Peyer's patch (tissue), 4 donors: ENCODE data around the gene FNDC3B. TPM values are rescaled to one million over a fixed set of nuclear protein-coding genes. Genes with fewer than 3 reads are reported as not detected.

Experiments used
- DNase-seq, 3 donors: peaks; one replicate each; pipeline ENCODE4 v3.0.0-alpha.2; 2017 to 2019
- H3K27ac ChIP-seq, 4 donors: fragments of 200-600 bp; sonication (generic); one replicate each; pipeline ENCODE4 v1.5.1; 2016 to 2019
- H3K27me3 ChIP-seq, 2 donors: fragments of 200-600 bp; sonication (generic); one replicate each; pipeline ENCODE4 v1.5.1; 2019
- H3K36me3 ChIP-seq, 3 donors: fragments of 200-600 bp; sonication (generic); one replicate each; pipeline ENCODE4 v1.5.1; 2016 to 2019
- H3K4me1 ChIP-seq, 4 donors: fragments of 200-600 bp; sonication (generic); one replicate each; pipeline ENCODE4 v1.5.1; 2016 to 2019
- H3K4me3 ChIP-seq, 4 donors: fragments of 200-600 bp; sonication (generic); 1 replicate in 3 of 4; 2 replicates in 1 of 4; pipeline ENCODE4 v1.5.1; 2016 to 2019; ENCODE audit warnings: mild to moderate bottlenecking in 1 of 4
- H3K9me3 ChIP-seq, 4 donors: fragments of 200-600 bp; sonication (generic); one replicate each; pipeline ENCODE4 v1.5.1; 2016 to 2019; ENCODE audit warnings: mild to moderate bottlenecking in 1 of 4
- POLR2A ChIP-seq, 2 donors: fragments of 450-650 bp; IDR thresholded peaks; one replicate each; pipeline ENCODE4 v1.5.1; 2017; ENCODE audit warnings: antibody characterized with exemption in 2 of 2, mild to moderate bottlenecking in 2 of 2, moderate library complexity in 2 of 2
- total RNA-seq, 4 donors: library from RNA; depleted of rRNA; stranded (reverse); fragments of >200 nt; gene quantifications; one replicate each; pipeline ENCODE4 v1.1.0, GENCODE V29; 2016
- TF ChIP-seq, protein P1 (sequence below), 6 experiments: fragments of 450-650 bp in 4 of 6; fragments of 200-600 bp in 2 of 6; sonication (generic) in 1 of 6; IDR thresholded peaks; one replicate each; pipeline ENCODE4 v1.5.1; 2017 to 2019; ENCODE audit warnings: antibody characterized with exemption in 6 of 6, mild to moderate bottlenecking in 3 of 6, moderate library complexity in 1 of 6

FNDC3B gene
- total RNA-seq, 4 donors from 2014 or later: 28.7 to 74.3 (median 54.6) TPM

DNA sequence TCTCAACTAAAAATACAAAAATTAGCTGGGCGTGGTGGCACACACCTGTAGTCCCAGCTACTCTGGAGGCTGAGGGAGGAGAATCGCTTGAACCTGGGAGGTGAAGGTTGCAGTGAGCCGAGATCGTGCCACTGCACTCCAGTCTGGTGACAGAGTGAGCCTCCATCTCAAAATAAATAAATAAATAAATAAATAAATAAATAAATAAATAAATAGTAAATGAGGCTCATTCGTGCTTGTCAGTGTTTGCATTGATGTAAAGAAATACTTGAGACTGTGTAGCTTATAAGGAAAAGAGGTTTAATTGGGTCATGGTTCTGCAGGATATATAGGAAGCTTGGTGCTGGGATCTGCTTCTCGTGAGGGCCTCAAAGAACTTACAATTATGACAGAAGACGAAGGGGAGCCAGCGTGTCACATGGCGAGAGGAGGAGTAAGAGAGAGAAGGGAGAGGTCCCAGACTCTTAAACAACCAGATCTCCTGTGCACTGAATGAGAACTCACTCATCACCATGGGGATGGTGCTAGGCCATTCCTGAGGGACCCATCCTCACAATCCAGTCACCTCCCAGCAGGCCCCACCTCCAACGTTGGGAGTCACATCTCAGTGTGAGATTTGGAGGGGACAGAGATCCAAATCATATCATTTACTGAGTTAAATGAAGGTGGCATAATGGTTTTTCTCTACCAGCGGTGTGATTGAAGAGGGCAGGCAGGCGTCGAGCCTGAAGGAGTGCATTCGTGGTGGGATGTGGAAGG lies 104.5 kb downstream of the FNDC3B start:
- H3K27ac ChIP-seq: no peak overlapping the region
- H3K4me1 ChIP-seq: peaks cover 0 to 43% (median 4%) of the 10 kb centered on the region in 4 donors
- H3K4me3 ChIP-seq: no peak overlapping the region
- no peaks in the 10 kb centered on the region for H3K9me3 ChIP-seq
- no peak for TF ChIP-seq POLR2A (IDR thresholded peaks at IDR 0.05)
- TF ChIP-seq, protein P1, sequence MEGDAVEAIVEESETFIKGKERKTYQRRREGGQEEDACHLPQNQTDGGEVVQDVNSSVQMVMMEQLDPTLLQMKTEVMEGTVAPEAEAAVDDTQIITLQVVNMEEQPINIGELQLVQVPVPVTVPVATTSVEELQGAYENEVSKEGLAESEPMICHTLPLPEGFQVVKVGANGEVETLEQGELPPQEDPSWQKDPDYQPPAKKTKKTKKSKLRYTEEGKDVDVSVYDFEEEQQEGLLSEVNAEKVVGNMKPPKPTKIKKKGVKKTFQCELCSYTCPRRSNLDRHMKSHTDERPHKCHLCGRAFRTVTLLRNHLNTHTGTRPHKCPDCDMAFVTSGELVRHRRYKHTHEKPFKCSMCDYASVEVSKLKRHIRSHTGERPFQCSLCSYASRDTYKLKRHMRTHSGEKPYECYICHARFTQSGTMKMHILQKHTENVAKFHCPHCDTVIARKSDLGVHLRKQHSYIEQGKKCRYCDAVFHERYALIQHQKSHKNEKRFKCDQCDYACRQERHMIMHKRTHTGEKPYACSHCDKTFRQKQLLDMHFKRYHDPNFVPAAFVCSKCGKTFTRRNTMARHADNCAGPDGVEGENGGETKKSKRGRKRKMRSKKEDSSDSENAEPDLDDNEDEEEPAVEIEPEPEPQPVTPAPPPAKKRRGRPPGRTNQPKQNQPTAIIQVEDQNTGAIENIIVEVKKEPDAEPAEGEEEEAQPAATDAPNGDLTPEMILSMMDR (IDR thresholded peaks at IDR 0.05): no peak
- H3K36me3 ChIP-seq: no peaks in the 10 kb centered on the region
- H3K27me3 ChIP-seq: no peaks in the 10 kb centered on the region
- no peak for DNase-seq

DNA sequence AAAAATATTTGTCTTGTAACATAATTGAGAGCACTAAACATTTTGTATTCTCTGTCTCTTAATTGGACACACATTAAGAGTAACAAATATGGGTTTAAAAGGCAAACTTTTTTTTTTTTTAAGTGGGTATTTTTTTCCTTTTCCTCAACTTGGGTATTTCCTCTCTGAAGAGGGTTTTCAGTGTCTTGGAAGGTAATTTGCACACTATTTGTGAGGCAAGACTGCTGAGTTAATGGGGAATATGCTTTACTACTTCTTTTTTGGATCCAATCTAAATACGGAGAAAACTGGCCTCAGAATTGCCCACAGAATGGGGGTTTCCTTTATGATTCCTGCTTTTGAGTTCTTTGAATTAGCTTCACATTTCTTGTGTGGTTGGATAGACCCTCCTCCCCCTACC lies 105.2 kb downstream of the FNDC3B start:
- DNase-seq: no peak
- no peak overlapping the region for H3K27ac ChIP-seq
- no peaks in the 10 kb centered on the region for H3K36me3 ChIP-seq
- H3K4me3 ChIP-seq: no peak overlapping the region
- H3K4me1 ChIP-seq: peaks cover 0 to 39% (median 4%) of the 10 kb centered on the region in 4 donors
- no peaks in the 10 kb centered on the region for H3K9me3 ChIP-seq
- no peaks in the 10 kb centered on the region for H3K27me3 ChIP-seq
- TF ChIP-seq, protein P1 (IDR thresholded peaks at IDR 0.05): no peak
- TF ChIP-seq POLR2A (IDR thresholded peaks at IDR 0.05): no peak

GRCh38 chr3:172145031-172145686 lies 105.8 kb downstream of the FNDC3B start:
- Histone ChIP-seq H3K36me3 (no peaks in the 10 kb centered on the region), H3K27me3 (no peaks in the 10 kb centered on the region), H3K4me1 (peaks cover 0 to 34% (median 4%) of the 10 kb centered on the region in 4 donors), H3K9me3 (no peaks in the 10 kb centered on the region), H3K4me3 (no peak overlapping the region), H3K27ac (no peak overlapping the region)
- DNase-seq: no peak
- TF ChIP-seq, protein P1 (IDR thresholded peaks at IDR 0.05): no peak
- no peak for TF ChIP-seq POLR2A (IDR thresholded peaks at IDR 0.05)

- H3K4me1 ChIP-seq: peaks cover 0 to 22% (median 3%) of the 10 kb centered on the region in 4 donors
- DNase-seq: no peak
Observed at GRCh38 chr3:172146349-172146748, 107.0 kb downstream of the FNDC3B start.

GRCh38 chr3:172147113-172147818 lies 107.9 kb downstream of the FNDC3B start:
- no peak for DNase-seq
- Histone ChIP-seq H3K4me1 (peaks cover 0 to 14% (median 2%) of the 10 kb centered on the region in 4 donors), H3K27me3 (no peaks in the 10 kb centered on the region), H3K27ac (no peak overlapping the region), H3K9me3 (no peaks in the 10 kb centered on the region), H3K4me3 (no peak overlapping the region), H3K36me3 (no peaks in the 10 kb centered on the region)
- no peak for TF ChIP-seq POLR2A (IDR thresholded peaks at IDR 0.05)
- TF ChIP-seq, protein P1 (IDR thresholded peaks at IDR 0.05): no peak

More at GRCh38 chr3:172146349-172146748, 107.0 kb downstream of the FNDC3B start:
- no peaks in the 10 kb centered on the region for H3K27me3 ChIP-seq
- no peak overlapping the region for H3K27ac ChIP-seq
- no peak for TF ChIP-seq POLR2A (IDR thresholded peaks at IDR 0.05)
- TF ChIP-seq, protein P1 (IDR thresholded peaks at IDR 0.05): no peak
- H3K36me3 ChIP-seq: no peaks in the 10 kb centered on the region
- H3K9me3 ChIP-seq: no peaks in the 10 kb centered on the region
- H3K4me3 ChIP-seq: no peak overlapping the region
